Liver (tissue), 9 donors: ENCODE measurements around the gene CUEDC1. TPM values are rescaled to one million over a fixed set of nuclear protein-coding genes. Genes with fewer than 3 reads are reported as not detected.

Source experiments
- DNase-seq: peaks from one replicate; pipeline ENCODE4 v3.0.0-alpha.2; 2017; ENCODE audit warnings: low spot score
- H3K27ac ChIP-seq, 2 donors: one replicate each; pipeline ENCODE4 v1.7.0; 2013; ENCODE audit warnings: inconsistent platforms in 2 of 2, low read length in 2 of 2, control low read depth in 1 of 2, low read depth in 1 of 2, mild to moderate bottlenecking in 1 of 2
- H3K27me3 ChIP-seq, 4 donors: one replicate each; pipeline versions ENCODE4 v1.6.1 to v1.7.0; 2013; ENCODE audit warnings: low read length in 3 of 4, inconsistent platforms in 1 of 4, mild to moderate bottlenecking in 1 of 4, moderate library complexity in 1 of 4; ENCODE audit not compliant: control insufficient read depth in 4 of 4, insufficient read depth in 4 of 4
- H3K36me3 ChIP-seq, 4 donors: one replicate each; pipeline versions ENCODE4 v1.6.1 to v1.7.0; 2013; ENCODE audit warnings: low read length in 3 of 4, mild to moderate bottlenecking in 3 of 4, low read depth in 1 of 4, moderate library complexity in 1 of 4; ENCODE audit not compliant: control insufficient read depth in 4 of 4, insufficient read depth in 3 of 4
- H3K4me1 ChIP-seq, 4 donors: one replicate each; pipeline versions ENCODE4 v1.6.1 to v1.7.0; 2013; ENCODE audit warnings: low read length in 3 of 4, mild to moderate bottlenecking in 3 of 4, moderate library complexity in 1 of 4; ENCODE audit not compliant: control insufficient read depth in 4 of 4, insufficient read depth in 4 of 4
- H3K4me3 ChIP-seq, 3 donors: one replicate each; pipeline versions ENCODE4 v1.6.1 to v1.7.0; 2013; ENCODE audit warnings: low read length in 3 of 3, control low read depth in 1 of 3, low read depth in 1 of 3, mild to moderate bottlenecking in 1 of 3
- H3K9ac ChIP-seq, 2 donors: one replicate each; pipeline ENCODE4 v1.7.0; 2013; ENCODE audit warnings: low read length in 2 of 2, mild to moderate bottlenecking in 2 of 2, moderate library complexity in 2 of 2, control low read depth in 1 of 2, low read depth in 1 of 2
- H3K9me3 ChIP-seq, 4 donors: one replicate each; pipeline versions ENCODE4 v1.6.1 to v1.7.0; 2013; ENCODE audit warnings: low read length in 3 of 4; ENCODE audit not compliant: control insufficient read depth in 4 of 4
- EGR1 ChIP-seq, 2 donors: IDR thresholded peaks; 2 replicates each; pipeline ENCODE4 v1.6.1; 2016 to 2018; ENCODE audit warnings: antibody characterized with exemption in 2 of 2, low read depth in 2 of 2
- FOXA1 ChIP-seq: IDR thresholded peaks from 2 replicates; pipeline ENCODE4 v1.6.1; 2016; ENCODE audit warnings: antibody characterized with exemption
- FOXA2 ChIP-seq: IDR thresholded peaks from 2 replicates; pipeline ENCODE4 v1.6.1; 2016; ENCODE audit warnings: antibody characterized with exemption
- GABPA ChIP-seq, 2 donors: IDR thresholded peaks in 1 of 2; conservative IDR thresholded peaks in 1 of 2; 2 replicates each; pipeline ENCODE4 v1.6.1; 2016; ENCODE audit warnings: antibody characterized with exemption in 2 of 2, mild to moderate bottlenecking in 1 of 2, moderate library complexity in 1 of 2
- HNF4A ChIP-seq, 2 donors: conservative IDR thresholded peaks; 2 replicates each; pipeline ENCODE4 v1.6.1; 2016; ENCODE audit warnings: antibody characterized with exemption in 2 of 2, mild to moderate bottlenecking in 2 of 2
- HNF4G ChIP-seq: IDR thresholded peaks from 2 replicates; pipeline ENCODE4 v1.6.1; 2016; ENCODE audit warnings: antibody characterized with exemption
- JUND ChIP-seq, 2 donors: IDR thresholded peaks; 2 replicates each; pipeline ENCODE4 v1.6.1; 2016; ENCODE audit warnings: antibody characterized with exemption in 2 of 2
- NR2F2 ChIP-seq: IDR thresholded peaks from 2 replicates; pipeline ENCODE4 v1.6.1; 2016; ENCODE audit warnings: antibody characterized with exemption
- RAD21 ChIP-seq, 2 donors: IDR thresholded peaks; 2 replicates each; pipeline ENCODE4 v1.6.1; 2016; ENCODE audit warnings: antibody characterized with exemption in 2 of 2, mild to moderate bottlenecking in 2 of 2
- RXRA ChIP-seq, 2 donors: IDR thresholded peaks; 2 replicates each; pipeline ENCODE4 v1.6.1; 2017 to 2018; ENCODE audit warnings: antibody characterized with exemption in 2 of 2, mild to moderate bottlenecking in 1 of 2
- SP1 ChIP-seq: IDR thresholded peaks from 2 replicates; pipeline ENCODE4 v1.6.1; 2018; ENCODE audit warnings: antibody characterized with exemption, mild to moderate bottlenecking
- TAF1 ChIP-seq: conservative IDR thresholded peaks from 2 replicates; pipeline ENCODE4 v1.6.1; 2016; ENCODE audit warnings: antibody characterized with exemption, mild to moderate bottlenecking
- WGBS: extraction: QIAGEN DNeasy Blood & Tissue Kit; methylation state at CpG from one replicate; pipeline ENCODE4 v1.1.7; 2013; 5-methylcytosine and 5-hydroxymethylcytosine counted together
- polyA plus RNA-seq, 2 donors: library from polyadenylated mRNA; stranded (reverse) in 1 of 2; unstranded in 1 of 2; fragments of 200-250 nt in 1 of 2; fragments of >200 nt in 1 of 2; fragmentation: Nextera tagmentation in 1 of 2; extraction: Ambion mirVana in 1 of 2; gene quantifications; one replicate each; pipeline versions ENCODE4 v1.2.1 to v1.2.3, GENCODE V29; 2013 to 2015
- total RNA-seq, 2 donors: library from RNA; depleted of rRNA; stranded (reverse); fragments of >200 nt; gene quantifications; one replicate each; pipeline ENCODE4 v1.2.3, GENCODE V29; 2014
- TF ChIP-seq, protein P1 (sequence below): IDR thresholded peaks from 2 replicates; pipeline ENCODE4 v1.6.1; 2016; ENCODE audit warnings: antibody characterized with exemption
- TF ChIP-seq, protein P2 (sequence below): IDR thresholded peaks from 2 replicates; pipeline ENCODE4 v1.6.1; 2016; ENCODE audit warnings: antibody characterized with exemption
- TF ChIP-seq, protein P3 (sequence below): IDR thresholded peaks from 2 replicates; pipeline ENCODE4 v1.6.1; 2016; ENCODE audit warnings: antibody characterized with exemption
- donor health status: healthy.
- donor health status: healthy.
- donor health status: healthy.
- donor health status: healthy.
- donor health status: healthy.

Gene CUEDC1
- total and polyA plus RNA-seq, 4 donors, result 2.6 to 4.9 (median 3.4) TPM

DNA sequence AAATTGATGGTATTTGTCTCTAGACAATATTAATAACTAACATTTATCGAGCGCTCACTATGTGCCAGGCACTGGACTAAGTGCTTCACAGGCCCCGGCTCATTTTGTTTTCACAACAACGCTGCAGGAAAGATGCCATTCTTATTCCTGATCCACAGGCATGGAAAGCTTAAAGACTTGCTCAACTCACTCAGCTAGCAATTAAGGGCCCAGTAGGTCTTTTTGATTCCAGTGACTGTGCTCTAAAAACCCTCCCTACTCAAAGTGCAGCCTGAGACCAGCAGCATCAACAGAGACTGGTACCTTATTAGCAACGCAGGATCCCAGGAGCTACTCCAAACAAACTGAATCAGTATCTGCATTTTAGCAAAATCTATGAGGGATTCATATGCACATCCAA, 35.3 kb downstream of the CUEDC1 start:
- peaks cover 0 to 5% (median 0%) of the 10 kb centered on the region in 4 donors for H3K4me1 ChIP-seq

DNA sequence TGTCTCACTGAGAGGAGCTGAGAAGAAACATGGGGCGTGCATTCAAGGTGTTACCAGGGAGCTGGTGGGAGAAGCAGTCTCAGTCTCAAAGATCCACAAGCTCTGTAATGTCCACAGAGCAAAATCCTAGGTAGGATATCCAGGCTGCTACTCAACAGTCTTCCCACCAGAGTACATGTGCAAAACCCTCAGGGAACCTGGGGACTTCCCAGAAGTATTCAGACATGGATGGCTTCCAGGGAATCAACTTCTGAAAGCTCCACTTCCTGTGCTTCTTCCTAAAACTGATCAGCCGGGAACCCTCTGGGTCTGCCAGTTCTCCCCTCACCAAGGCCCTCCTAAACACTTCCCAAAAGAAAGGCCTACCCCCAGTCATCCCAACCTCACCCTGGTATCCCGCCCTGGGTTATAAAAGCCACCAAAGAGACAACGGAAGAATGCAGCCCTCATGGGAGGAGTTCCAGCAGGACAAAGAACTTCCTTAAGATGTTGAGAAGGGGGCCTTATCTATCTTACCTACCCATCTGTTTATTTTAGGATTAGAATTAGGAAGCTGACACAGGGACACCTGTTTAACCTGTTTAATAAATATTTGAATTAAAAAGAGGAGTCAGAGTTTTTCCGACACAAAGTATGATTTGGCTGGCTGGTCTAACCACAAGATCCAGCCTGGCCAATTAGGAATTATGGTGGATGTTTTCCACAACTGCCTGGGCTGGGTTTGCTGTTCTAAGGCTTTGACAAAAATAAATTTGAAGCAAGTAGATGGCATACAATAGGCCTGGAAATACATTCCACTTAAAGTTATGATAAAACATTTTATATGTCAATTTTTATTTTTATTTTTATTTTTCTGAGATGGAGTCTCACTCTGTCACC, 37.0 kb downstream of the CUEDC1 start:
- no peaks in the 10 kb centered on the region for H3K27me3 ChIP-seq
- TF ChIP-seq JUND (IDR thresholded peaks at IDR 0.05) (no peak), FOXA2 (no peak), TAF1 (no peak), FOXA1 (no peak), RXRA (IDR thresholded peaks at IDR 0.05) (no peak), HNF4A (conservative IDR thresholded peaks at IDR 0.05) (no peak), GABPA (IDR thresholded peaks at IDR 0.05 in 1 of 2, conservative IDR thresholded peaks at IDR 0.05 in 1 of 2) (no peak), NR2F2 (no peak), SP1 (no peak), RAD21 (IDR thresholded peaks at IDR 0.05) (no peak), HNF4G (no peak), EGR1 (IDR thresholded peaks at IDR 0.05; ENCODE audit: low read depth in 2 of 2) (no peak)
- TF ChIP-seq, protein P1, sequence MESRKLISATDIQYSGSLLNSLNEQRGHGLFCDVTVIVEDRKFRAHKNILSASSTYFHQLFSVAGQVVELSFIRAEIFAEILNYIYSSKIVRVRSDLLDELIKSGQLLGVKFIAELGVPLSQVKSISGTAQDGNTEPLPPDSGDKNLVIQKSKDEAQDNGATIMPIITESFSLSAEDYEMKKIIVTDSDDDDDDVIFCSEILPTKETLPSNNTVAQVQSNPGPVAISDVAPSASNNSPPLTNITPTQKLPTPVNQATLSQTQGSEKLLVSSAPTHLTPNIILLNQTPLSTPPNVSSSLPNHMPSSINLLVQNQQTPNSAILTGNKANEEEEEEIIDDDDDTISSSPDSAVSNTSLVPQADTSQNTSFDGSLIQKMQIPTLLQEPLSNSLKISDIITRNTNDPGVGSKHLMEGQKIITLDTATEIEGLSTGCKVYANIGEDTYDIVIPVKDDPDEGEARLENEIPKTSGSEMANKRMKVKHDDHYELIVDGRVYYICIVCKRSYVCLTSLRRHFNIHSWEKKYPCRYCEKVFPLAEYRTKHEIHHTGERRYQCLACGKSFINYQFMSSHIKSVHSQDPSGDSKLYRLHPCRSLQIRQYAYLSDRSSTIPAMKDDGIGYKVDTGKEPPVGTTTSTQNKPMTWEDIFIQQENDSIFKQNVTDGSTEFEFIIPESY, result no peak
- TF ChIP-seq, protein P2, sequence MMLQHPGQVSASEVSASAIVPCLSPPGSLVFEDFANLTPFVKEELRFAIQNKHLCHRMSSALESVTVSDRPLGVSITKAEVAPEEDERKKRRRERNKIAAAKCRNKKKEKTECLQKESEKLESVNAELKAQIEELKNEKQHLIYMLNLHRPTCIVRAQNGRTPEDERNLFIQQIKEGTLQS, result no peak
- no peaks in the 10 kb centered on the region for H3K36me3 ChIP-seq
- no peak for DNase-seq
- peaks cover 0 to 5% (median 0%) of the 10 kb centered on the region in 4 donors for H3K4me1 ChIP-seq
- no peaks in the 10 kb centered on the region for H3K9me3 ChIP-seq
- no peak overlapping the region for H3K27ac ChIP-seq
- no peak overlapping the region for H3K9ac ChIP-seq
- no peak overlapping the region for H3K4me3 ChIP-seq
- 78% methylated on average over 5 of the region's 5 CpGs for WGBS

More for the DNA sequence above, 35.3 kb downstream of the CUEDC1 start:
- Histone ChIP-seq H3K4me3 (no peak overlapping the region), H3K9ac (no peak overlapping the region), H3K9me3 (no peaks in the 10 kb centered on the region), H3K27ac (no peak overlapping the region), H3K27me3 (no peaks in the 10 kb centered on the region), H3K36me3 (no peaks in the 10 kb centered on the region)
- TF ChIP-seq GABPA (IDR thresholded peaks at IDR 0.05 in 1 of 2, conservative IDR thresholded peaks at IDR 0.05 in 1 of 2) (no peak), RXRA (IDR thresholded peaks at IDR 0.05) (no peak), HNF4A (conservative IDR thresholded peaks at IDR 0.05) (no peak), JUND (IDR thresholded peaks at IDR 0.05) (no peak), SP1 (no peak), TAF1 (no peak), FOXA1 (no peak)
- TF ChIP-seq, protein P3, sequence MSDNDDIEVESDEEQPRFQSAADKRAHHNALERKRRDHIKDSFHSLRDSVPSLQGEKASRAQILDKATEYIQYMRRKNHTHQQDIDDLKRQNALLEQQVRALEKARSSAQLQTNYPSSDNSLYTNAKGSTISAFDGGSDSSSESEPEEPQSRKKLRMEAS, result no peak
- TF ChIP-seq, protein P2, result no peak
- 97% methylated on average over 5 of the region's 5 CpGs for WGBS
- no peak for DNase-seq
